Measurements from ENCODE around the gene FGFRL1. TPM values are rescaled to one million over a fixed set of nuclear protein-coding genes. Genes with fewer than 3 reads are reported as not detected.

The FGFRL1 gene
- total and polyA plus RNA-seq, 2 of the 13 experiments (the other 11 are each of a cell fraction or from before 2014, with no cell fraction given) = 19.1 to 30.6 TPM

- ATAC-seq (no peak), DNase-seq (ENCODE audit: low spot score) (no peak), FAIRE-seq (no peak)
- Histone ChIP-seq H3K27ac (ENCODE audit: extremely low read length, insufficient read depth, low read length) (no peak overlapping the region), H3K36me3 (replicated peaks in 1 of 2; ENCODE audit: control insufficient read depth in 1 of 2, insufficient read depth in 2 of 2, low read length in 2 of 2) (peaks cover 9 to 15% of the 10 kb centered on the region in 2 experiments; a peak in 4 of 5 replicates), H3K4me2 (ENCODE audit: low read depth, low read length) (peak overlapping the region; percentile 99), H3K4me3 (replicated peaks in 1 of 3; ENCODE audit: insufficient read depth in 1 of 3, low read depth in 2 of 3, low read length in 3 of 3) (peak overlapping the region in 1 of 3 experiments; percentile 85; a peak in 1 of 6 replicates), H4K20me1 (ENCODE audit: insufficient read depth, low read length) (no peaks in the 10 kb centered on the region), H2AFZ (ENCODE audit: low read length) (no peak overlapping the region), H3K27me3 (ENCODE audit: control insufficient read depth in 1 of 2, insufficient read depth in 2 of 2, low read length in 2 of 2) (no peaks in the 10 kb centered on the region; a peak in 1 of 5 replicates), H3K9me3 (ENCODE audit: low read length) (no peaks in the 10 kb centered on the region), H3K4me1 (ENCODE audit: insufficient read depth, low read length) (peaks cover 53% of the 10 kb centered on the region), H3K79me2 (ENCODE audit: insufficient read depth, low read length) (peaks cover 16% of the 10 kb centered on the region), H3K9ac (ENCODE audit: insufficient read depth, low read depth, low read length) (no peak overlapping the region)
- CTCF ChIA-PET (ENCODE audit: low intra/inter-chr PET ratio, low total read pairs) = no interaction called here
- in situ Hi-C loops (cut with HindIII; ENCODE audit: extremely low pct_ligation_motif_present, low pct_unique_long_range_greater_than_20kb) (no loop called here), intact Hi-C loops (cut with micrococcal nuclease; ENCODE audit: unreplicated experiment) (no loop called here)
- WGBS (ENCODE audit: low lambda C conversion rate) = 95% methylated on average over 23 of the region's 26 CpGs
- POLR2A ChIA-PET = no interaction called here
- no TSS peak for BruUV-seq (replicated peaks)
- TF ChIP-seq RBFOX2 (IDR thresholded peaks at IDR 0.05; ENCODE audit: low read depth, low read length) (peak; percentile 11; the same call in 1 of the 2 replicates), U2AF2 (IDR thresholded peaks at IDR 0.05; ENCODE audit: low read depth, low read length) (no peak), ZMYM4 (CRISPR knock-in tag; IDR thresholded peaks at IDR 0.05) (no peak), ZBTB25 (CRISPR knock-in tag; IDR thresholded peaks at IDR 0.05) (no peak), ISL2 (CRISPR knock-in tag; IDR thresholded peaks at IDR 0.05) (no peak)
These were observed 20.6 kb upstream of the FGFRL1 start for GRCh38 chr4:990746-991367.

Data from HepG2 (cell line).